A673 (cell line): ENCODE measurements around the gene HBG2. TPM values are rescaled to one million over a fixed set of nuclear protein-coding genes. Genes with fewer than 3 reads are reported as not detected.
"Not testable (repeated sequence)": the region's sequence is repeated elsewhere in the genome, so short reads cannot be mapped to it uniquely, and the experiment has no call there.

ENCODE experiments used
- BruUV-seq: library from RNA; stranded (reverse); fragments of 400-500 nt; replicated peaks from 2 replicates; lab custom pipeline; 2021; lab: Mats Ljungman, UMichigan
- CTCF ChIA-PET: fragments of 300-600 bp; sonication (Branson Sonifier 250); formaldehyde crosslinking; loops from one replicate; lab custom pipeline; 2022; ENCODE audit warnings: antibody characterized with exemption; lab: Charles Lee
- POLR2A ChIA-PET: fragments of 300-600 bp; sonication (Branson Sonifier 250); formaldehyde crosslinking; loops from one replicate; lab custom pipeline; 2022; ENCODE audit warnings: antibody characterized with exemption; ENCODE audit not compliant: low non-redundant PET; lab: Charles Lee
- DNase-seq: peaks from one replicate; pipeline ENCODE4 v3.0.0-alpha.2; 2015; ENCODE audit warnings: low spot score
- H3K27ac ChIP-seq: fragments of 200-600 bp; sonication (generic); 2 replicates; pipeline ENCODE4 v1.5.1; 2016; ENCODE audit warnings: mixed run types, low read depth, mild to moderate bottlenecking, mixed read lengths, antibody characterized with exemption, low read length; ENCODE audit not compliant: poor library complexity, severe bottlenecking
- H3K27me3 ChIP-seq: fragments of 200-600 bp; sonication (generic); replicated peaks from 2 replicates; pipeline ENCODE4 v1.6.1; 2017; ENCODE audit warnings: mixed run types, low read depth, mild to moderate bottlenecking, mixed read lengths, antibody characterized with exemption, low read length; ENCODE audit not compliant: insufficient read depth, poor library complexity
- H3K36me3 ChIP-seq: fragments of 200-600 bp; sonication (generic); 2 replicates; pipeline ENCODE4 v1.6.1; 2016; ENCODE audit warnings: mixed run types, mild to moderate bottlenecking, mixed read lengths, antibody characterized with exemption, low read length; ENCODE audit not compliant: insufficient read depth, poor library complexity, severe bottlenecking
- H3K4me1 ChIP-seq: fragments of 200-600 bp; sonication (generic); 2 replicates; pipeline ENCODE4 v1.6.1; 2017; ENCODE audit warnings: mixed run types, mild to moderate bottlenecking, mixed read lengths, antibody characterized with exemption, low read length; ENCODE audit not compliant: insufficient read depth, poor library complexity, severe bottlenecking
- H3K4me3 ChIP-seq: fragments of 200-600 bp; sonication (generic); 2 replicates; pipeline ENCODE4 v1.5.1; 2016; ENCODE audit warnings: low read depth, mixed run types, mild to moderate bottlenecking, mixed read lengths, low read length; ENCODE audit not compliant: poor library complexity, severe bottlenecking
- H3K9me3 ChIP-seq: fragments of 200-600 bp; sonication (generic); 2 replicates; pipeline ENCODE4 v1.6.1; 2016; ENCODE audit warnings: mixed run types, low read depth, mild to moderate bottlenecking, mixed read lengths, antibody characterized with exemption, low read length; ENCODE audit not compliant: poor library complexity, severe bottlenecking
- CTCF ChIP-seq: fragments of 300-800, 200-600 bp; sonication (generic); conservative IDR thresholded peaks from 2 replicates; pipeline ENCODE4 v1.5.1; 2017; ENCODE audit warnings: low read depth, mild to moderate bottlenecking, antibody characterized with exemption, low read length, moderate library complexity, mixed read lengths
- EZH2 ChIP-seq: fragments of 200-600 bp; sonication (generic); IDR thresholded peaks from 2 replicates; pipeline ENCODE4 v1.6.1; 2017; ENCODE audit warnings: borderline replicate concordance, low read depth, mild to moderate bottlenecking, mixed read lengths, antibody characterized with exemption, low read length; ENCODE audit not compliant: poor library complexity, severe bottlenecking
- intact Hi-C: fragments of 100-400 bp; cut with micrococcal nuclease; formaldehyde crosslinking; loops from one replicate; pipeline ENCODE4 v1.10.0; 2022; ENCODE audit not compliant: unreplicated experiment
- total RNA-seq: library from RNA; stranded (reverse); gene quantifications from 2 replicates; pipeline ENCODE4 v1.2.3, GENCODE V29; 2021

HBG2 gene
- total RNA-seq, 1 experiment from 2014 or later = not detected

- Histone ChIP-seq H3K4me3 (no peak overlapping the region), H3K27ac (no peak overlapping the region), H3K9me3 (no peaks in the 10 kb centered on the region), H3K27me3 (no peaks in the 10 kb centered on the region), H3K36me3 (no peaks in the 10 kb centered on the region), H3K4me1 (no peaks in the 10 kb centered on the region)
- BruUV-seq = no TSS peak
- intact Hi-C loops = no loop called here
- no peak for TF ChIP-seq CTCF
- TF ChIP-seq EZH2 = no peak
- ChIA-PET CTCF (no interaction called here), POLR2A (no interaction called here)
- DNase-seq = no peak
Measured at GRCh38 chr11:5252192-5252918, 2.2 kb downstream of the HBG2 start.

DNA sequence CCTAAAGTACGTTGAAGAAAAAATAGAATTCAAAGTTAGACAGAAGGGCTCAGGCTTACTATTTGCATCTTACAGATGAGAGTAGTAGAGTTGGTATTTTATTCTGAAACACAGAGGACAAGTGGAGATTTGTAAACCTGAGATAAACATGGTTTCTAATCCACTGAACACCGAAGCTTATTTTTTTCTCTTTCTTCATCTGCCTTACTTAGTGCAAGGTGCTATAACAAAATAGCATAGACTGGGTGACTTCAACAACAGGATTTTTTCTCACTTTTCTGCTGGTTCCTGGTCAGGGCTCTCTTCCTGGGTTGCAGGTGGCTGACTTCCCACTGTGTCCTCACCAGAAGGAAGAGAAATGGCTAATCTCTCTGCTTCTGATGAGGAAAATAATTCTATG lies 2.8 kb downstream of the HBG2 start:
- Histone ChIP-seq H3K27ac (no peak overlapping the region), H3K27me3 (no peaks in the 10 kb centered on the region), H3K9me3 (no peaks in the 10 kb centered on the region), H3K36me3 (no peaks in the 10 kb centered on the region), H3K4me3 (no peak overlapping the region), H3K4me1 (no peaks in the 10 kb centered on the region)
- no peak for DNase-seq
- CTCF ChIA-PET = no interaction called here
- no peak for TF ChIP-seq CTCF
- POLR2A ChIA-PET = no interaction called here
- intact Hi-C loops = no loop called here
- BruUV-seq = no TSS peak

DNA sequence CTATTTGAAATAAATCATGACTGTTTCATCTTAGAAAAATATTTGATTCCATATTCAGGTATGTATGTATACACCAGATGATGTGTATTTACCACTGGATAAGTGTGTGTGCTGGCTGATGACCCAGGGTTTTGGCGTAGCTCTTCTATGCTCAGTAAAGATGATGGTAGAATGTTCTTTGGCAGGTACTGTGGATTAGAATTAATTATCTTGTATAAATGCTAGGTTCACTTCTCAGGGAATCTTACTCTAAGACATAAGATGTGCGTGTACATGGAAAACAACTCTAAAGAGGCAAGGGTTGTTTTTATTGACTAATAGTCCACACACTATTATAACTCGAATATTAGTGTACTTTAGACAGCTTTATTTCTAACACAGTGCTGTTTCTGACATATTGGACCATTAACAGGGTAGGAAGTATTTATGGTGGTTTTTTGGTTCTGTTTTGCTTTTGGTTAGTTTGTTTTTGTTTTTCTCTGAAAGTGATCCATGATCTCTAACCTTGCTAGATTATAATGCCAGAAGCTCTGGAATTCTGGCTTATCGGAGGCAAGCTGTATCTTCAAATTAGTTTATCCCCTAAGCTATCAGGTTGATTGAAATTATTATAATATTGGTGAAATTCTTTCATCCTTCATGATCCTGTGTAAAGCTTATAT lies 3.9 kb downstream of the HBG2 start:
- no peaks in the 10 kb centered on the region for H3K4me1 ChIP-seq
- no TSS peak for BruUV-seq
- no peaks in the 10 kb centered on the region for H3K9me3 ChIP-seq
- POLR2A ChIA-PET = no interaction called here
- CTCF ChIA-PET = no interaction called here
- no peak for TF ChIP-seq EZH2
- no peak for TF ChIP-seq CTCF
- H3K4me3 ChIP-seq = no peak overlapping the region
- no peaks in the 10 kb centered on the region for H3K36me3 ChIP-seq
- intact Hi-C loops = no loop called here
- H3K27me3 ChIP-seq = no peaks in the 10 kb centered on the region
- H3K27ac ChIP-seq = no peak overlapping the region
- DNase-seq = no peak

DNA sequence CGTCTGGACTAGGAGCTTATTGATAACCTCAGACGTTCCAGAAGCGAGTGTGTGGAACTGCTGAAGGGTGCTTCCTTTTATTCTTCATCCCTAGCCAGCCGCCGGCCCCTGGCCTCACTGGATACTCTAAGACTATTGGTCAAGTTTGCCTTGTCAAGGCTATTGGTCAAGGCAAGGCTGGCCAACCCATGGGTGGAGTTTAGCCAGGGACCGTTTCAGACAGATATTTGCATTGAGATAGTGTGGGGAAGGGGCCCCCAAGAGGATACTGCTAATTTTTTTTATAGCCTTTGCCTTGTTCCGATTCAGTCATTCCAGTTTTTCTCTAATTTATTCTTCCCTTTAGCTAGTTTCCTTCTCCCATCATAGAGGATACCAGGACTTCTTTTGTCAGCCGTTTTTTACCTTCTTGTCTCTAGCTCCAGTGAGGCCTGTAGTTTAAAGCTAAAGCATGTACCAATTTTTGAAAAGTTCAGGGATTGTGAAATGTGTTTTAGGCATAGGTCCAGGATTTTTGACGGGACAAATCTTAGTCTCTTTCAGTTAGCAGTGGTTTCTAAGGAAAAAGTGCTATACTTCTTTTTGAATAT lies 4.7 kb downstream of the HBG2 start, which contains the start of gene HBG1:
HBG1 (minus strand) TSS at position 51 of the 590 bp plus-strand sequence. CDS start 53 bp downstream, outside the sequence.
- H3K4me3 ChIP-seq, CTCF ChIA-PET, H3K36me3 ChIP-seq, intact Hi-C loops, H3K4me1 ChIP-seq, BruUV-seq, H3K27ac ChIP-seq, DNase-seq, H3K27me3 ChIP-seq, H3K9me3 ChIP-seq, POLR2A ChIA-PET: not testable (repeated sequence)

GRCh38 chr11:5248498-5248897 lies 6.1 kb downstream of the HBG2 start:
- H3K4me1 ChIP-seq, CTCF ChIA-PET: not testable (repeated sequence)

More at GRCh38 chr11:5248498-5248897, 6.1 kb downstream of the HBG2 start:
- H3K27me3 ChIP-seq, POLR2A ChIA-PET, H3K4me3 ChIP-seq, DNase-seq, BruUV-seq, H3K9me3 ChIP-seq, intact Hi-C loops, H3K36me3 ChIP-seq, H3K27ac ChIP-seq: not testable (repeated sequence)
